GM12878 (cell line): Measurements from ENCODE around the gene MORC1.

Experiments used
- BACH1 ChIP-seq: fragments of 450-650 bp; IDR thresholded peaks from 2 replicates; pipeline ENCODE4 v1.6.1; 2017; ENCODE audit warnings: mild to moderate bottlenecking, borderline replicate concordance
- BRCA1 ChIP-seq: IDR thresholded peaks from 2 replicates; pipeline ENCODE4 v1.6.1; 2011; ENCODE audit warnings: low read depth, low read length, improper control_type of control experiment
- CREM ChIP-seq: IDR thresholded peaks from 2 replicates; pipeline ENCODE4 v1.6.1; 2014; ENCODE audit warnings: antibody characterized with exemption, low read depth
- CTCF ChIP-seq, 3 experiments: IDR thresholded peaks in 2 of 3; conservative IDR thresholded peaks in 1 of 3; 2 replicates each; pipeline ENCODE4 v1.5.1; 2011; ENCODE audit warnings: low read depth in 3 of 3, low read length in 3 of 3, mild to moderate bottlenecking in 3 of 3, control low read depth in 2 of 3, moderate library complexity in 2 of 3, inconsistent platforms in 1 of 3, mixed read lengths in 1 of 3; ENCODE audit not compliant: control insufficient read depth in 2 of 3, insufficient read depth in 1 of 3; ENCODE audit errors: extremely low read depth in 1 of 3
- FOXM1 ChIP-seq: IDR thresholded peaks from 2 replicates; pipeline ENCODE4 v1.6.1; 2012; ENCODE audit warnings: low read depth, mild to moderate bottlenecking, inconsistent platforms, low read length, moderate library complexity
- GABPA ChIP-seq: IDR thresholded peaks from 2 replicates; pipeline ENCODE4 v1.6.1; 2014; ENCODE audit warnings: antibody characterized with exemption, low read depth, mild to moderate bottlenecking, inconsistent platforms
- HCFC1 ChIP-seq: fragments of 150-350 bp; IDR thresholded peaks from 2 replicates; pipeline ENCODE4 v1.6.1; 2014; ENCODE audit warnings: low read length
- LARP7 ChIP-seq: fragments of 450-650 bp; IDR thresholded peaks from 2 replicates; pipeline ENCODE4 v1.6.1; 2017; ENCODE audit warnings: mild to moderate bottlenecking
- POLR2A ChIP-seq: IDR thresholded peaks from 2 replicates; pipeline ENCODE4 v1.6.1; 2011; ENCODE audit warnings: low read depth, mild to moderate bottlenecking, low read length
- RCOR1 ChIP-seq: conservative IDR thresholded peaks from 2 replicates; pipeline ENCODE4 v1.6.1; 2012; ENCODE audit warnings: low read depth, low read length, improper control_type of control experiment
- TAF1 ChIP-seq: IDR thresholded peaks from 2 replicates; pipeline ENCODE4 v1.6.1; 2011; ENCODE audit warnings: mild to moderate bottlenecking, low read depth, low read length, borderline replicate concordance
- TARDBP ChIP-seq: IDR thresholded peaks from 2 replicates; pipeline ENCODE4 v1.6.1; 2016; ENCODE audit warnings: borderline replicate concordance

- no peak for TF ChIP-seq POLR2A
- TF ChIP-seq TARDBP, result no peak
- no peak for TF ChIP-seq LARP7
- no peak for TF ChIP-seq GABPA
- no peak for TF ChIP-seq RCOR1
- TF ChIP-seq BRCA1, result no peak
- no peak for TF ChIP-seq CTCF (IDR thresholded peaks at IDR 0.05 in 2 of 3, conservative IDR thresholded peaks at IDR 0.05 in 1 of 3; ENCODE audit: control insufficient read depth in 2 of 3, extremely low read depth in 1 of 3, insufficient read depth in 1 of 3, low read depth in 3 of 3, low read length in 3 of 3)
- TF ChIP-seq HCFC1, result no peak
- TF ChIP-seq FOXM1, result no peak
- TF ChIP-seq CREM, result no peak
- TF ChIP-seq TAF1, result no peak
- no peak for TF ChIP-seq BACH1
These were observed 134.9 kb downstream of the MORC1 start for GRCh38 chr3:108983051-108983450.
